PC-3 (cell line): Measurements from ENCODE around the gene GHITM.

Experiments used
- CTCF ChIP-seq: fragments of 300-600 bp; sonication (generic); conservative IDR thresholded peaks from 2 replicates; pipeline ENCODE4 v1.5.1; 2017; ENCODE audit warnings: antibody characterized with exemption, low read depth, mild to moderate bottlenecking, low read length
- EZH2 ChIP-seq: fragments of 300-600 bp; sonication (generic); IDR thresholded peaks from one replicate; pipeline ENCODE4 v1.6.1; 2017; ENCODE audit warnings: antibody characterized with exemption, mild to moderate bottlenecking, low read length; ENCODE audit not compliant: unreplicated experiment

GRCh38 chr10:84160663-84161362 lies 21.5 kb downstream of the GHITM start:
- TF ChIP-seq CTCF (no peak; the same call in 1 of the 2 replicates), EZH2 (no peak)
